Activated naive CD4-positive, alpha-beta T cell treated with anti-CD3 and anti-CD28 coated beads, Interleukin-2, amount 10 ng/mL, durations not matched to agents 7 days and 5 days (primary cell): ENCODE data around the gene ITGAL.
A peak's percentile ranks its signal among the peaks of the same experiment; 100 is the strongest.
"Not testable (repeated sequence)": the region's sequence is repeated elsewhere in the genome, so short reads cannot be mapped to it uniquely, and the experiment has no call there.

ENCODE experiments used
- CTCF ChIA-PET: fragments of 350-600 bp; sonication (Branson Sonifier 250); formaldehyde crosslinking; loops from one replicate; lab custom pipeline; 2021; ENCODE audit warnings: antibody characterized with exemption; lab: Charles Lee
- DNase-seq: peaks from one replicate; pipeline ENCODE4 v3.0.0-alpha.2; 2020
- H3K27ac Mint-ChIP-seq: one replicate; pipeline ENCODE4 v1.8.0; 2021; ENCODE audit warnings: mild to moderate bottlenecking, moderate library complexity, mixed read lengths
- H3K27me3 Mint-ChIP-seq: one replicate; pipeline ENCODE4 v1.8.0; 2021; ENCODE audit warnings: mild to moderate bottlenecking, mixed read lengths
- H3K36me3 Mint-ChIP-seq: one replicate; pipeline ENCODE4 v1.8.0; 2021; ENCODE audit warnings: mixed read lengths
- H3K4me1 Mint-ChIP-seq: one replicate; pipeline ENCODE4 v1.8.0; 2021; ENCODE audit warnings: mixed read lengths
- H3K4me3 Mint-ChIP-seq: one replicate; pipeline ENCODE4 v1.8.0; 2021; ENCODE audit warnings: mild to moderate bottlenecking, moderate library complexity, mixed read lengths
- H3K9me3 Mint-ChIP-seq: one replicate; pipeline ENCODE4 v1.8.0; 2021; ENCODE audit warnings: mixed read lengths

The ITGAL gene

DNA sequence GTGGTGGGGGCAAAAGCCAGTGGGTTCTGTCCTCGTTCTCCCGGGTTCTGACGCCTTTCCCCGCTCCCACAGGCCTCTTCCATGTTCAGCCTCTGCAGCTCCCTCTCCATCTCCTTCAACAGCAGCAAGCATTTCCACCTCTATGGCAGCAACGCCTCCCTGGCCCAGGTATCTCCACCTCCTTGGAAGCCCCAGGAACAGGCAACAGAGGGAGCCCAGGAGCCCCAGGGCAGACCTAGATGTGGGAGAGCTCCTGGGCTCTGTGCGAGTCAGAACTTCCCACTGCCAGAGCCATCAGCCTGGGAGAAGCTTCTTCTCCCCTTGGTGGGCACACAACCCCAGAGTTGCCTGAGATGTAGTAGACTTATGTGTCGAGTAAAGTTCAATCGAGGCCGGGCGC is 46.0 kb downstream of the ITGAL start:
- Mint-ChIP-seq H3K9me3 (no peaks in the 10 kb centered on the region), H3K36me3 (peaks cover 76% of the 10 kb centered on the region), H3K4me1 (peaks cover 16% of the 10 kb centered on the region), H3K4me3 (no peak overlapping the region), H3K27me3 (no peaks in the 10 kb centered on the region), H3K27ac (no peak overlapping the region)
- CTCF ChIA-PET = interaction anchor here (0.8 to 1.2 kb wide), 3 partner anchors 24 to 80 kb away, joined by 3 read pairs; no protein-coding TSS in a partner anchor
- no peak for DNase-seq

DNA sequence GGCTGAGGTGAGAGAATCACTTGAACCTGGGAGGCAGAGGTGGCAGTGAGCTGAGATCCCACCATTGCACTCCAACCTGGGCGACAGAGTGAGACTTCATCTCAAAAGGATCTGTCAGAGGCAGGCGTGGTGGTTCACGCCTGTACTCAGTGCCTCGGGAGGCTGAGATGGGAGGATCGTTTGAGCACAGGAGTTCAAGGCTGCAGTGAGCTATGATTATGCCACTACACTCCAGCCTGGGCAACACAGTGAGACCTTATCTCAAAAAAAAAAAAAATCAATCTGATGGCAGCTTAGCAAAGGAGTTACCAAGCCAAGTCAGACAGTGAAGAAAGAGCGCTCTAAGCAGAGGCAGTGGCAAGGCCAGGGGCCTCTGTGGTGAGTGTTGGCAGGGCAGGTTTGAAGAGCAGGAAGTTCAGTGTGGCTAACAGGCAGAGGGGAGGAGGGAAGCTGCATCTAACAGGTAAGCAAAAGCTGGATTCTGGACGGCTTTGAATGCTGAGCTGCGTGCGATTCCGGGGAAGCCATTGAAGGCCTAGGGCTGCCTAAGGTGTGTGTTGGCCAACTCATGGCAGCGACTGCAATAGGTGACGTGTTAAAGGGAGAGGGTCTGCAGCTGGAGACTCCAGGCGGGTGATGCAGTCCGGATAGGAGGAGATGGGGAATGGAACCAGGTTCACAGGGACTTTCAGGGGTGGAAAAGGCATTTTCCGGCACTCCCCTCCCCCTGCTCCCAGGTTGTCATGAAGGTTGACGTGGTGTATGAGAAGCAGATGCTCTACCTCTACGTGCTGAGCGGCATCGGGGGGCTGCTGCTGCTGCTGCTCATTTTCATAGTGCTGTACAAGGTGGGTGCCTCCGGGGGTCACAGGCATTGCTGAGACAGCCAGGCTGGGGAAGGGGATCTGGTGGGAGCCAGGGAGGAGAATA is 46.8 kb downstream of the ITGAL start:
- H3K4me1 Mint-ChIP-seq = peaks cover 16% of the 10 kb centered on the region
- no peaks in the 10 kb centered on the region for H3K9me3 Mint-ChIP-seq
- DNase-seq = no peak
- no peaks in the 10 kb centered on the region for H3K27me3 Mint-ChIP-seq
- H3K4me3 Mint-ChIP-seq = no peak overlapping the region
- CTCF ChIA-PET = interaction anchor here (0.6 to 1.2 kb wide), 5 partner anchors 25 to 212 kb away, joined by 3 to 4 read pairs (median 3); no protein-coding TSS in a partner anchor
- peaks cover 70% of the 10 kb centered on the region for H3K36me3 Mint-ChIP-seq
- H3K27ac Mint-ChIP-seq = peak overlapping the region; percentile 15

DNA sequence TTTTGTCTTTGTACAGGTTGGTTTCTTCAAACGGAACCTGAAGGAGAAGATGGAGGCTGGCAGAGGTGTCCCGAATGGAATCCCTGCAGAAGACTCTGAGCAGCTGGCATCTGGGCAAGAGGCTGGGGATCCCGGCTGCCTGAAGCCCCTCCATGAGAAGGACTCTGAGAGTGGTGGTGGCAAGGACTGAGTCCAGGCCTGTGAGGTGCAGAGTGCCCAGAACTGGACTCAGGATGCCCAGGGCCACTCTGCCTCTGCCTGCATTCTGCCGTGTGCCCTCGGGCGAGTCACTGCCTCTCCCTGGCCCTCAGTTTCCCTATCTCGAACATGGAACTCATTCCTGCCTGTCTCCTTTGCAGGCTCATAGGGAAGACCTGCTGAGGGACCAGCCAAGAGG is 48.9 kb downstream of the ITGAL start:
- CTCF ChIA-PET = no interaction called here
- H3K27ac Mint-ChIP-seq = peak overlapping the region; percentile 42
- DNase-seq = no peak
- H3K9me3 Mint-ChIP-seq = no peaks in the 10 kb centered on the region
- H3K4me1 Mint-ChIP-seq = peaks cover 17% of the 10 kb centered on the region
- peaks cover 14% of the 10 kb centered on the region for H3K27me3 Mint-ChIP-seq
- H3K4me3 Mint-ChIP-seq = no peak overlapping the region
- peaks cover 56% of the 10 kb centered on the region for H3K36me3 Mint-ChIP-seq

- CTCF ChIA-PET = interaction anchor here (1.0 kb wide), 1 partner anchor 76 kb away, joined by 3 read pairs; no protein-coding TSS in a partner anchor
- no peak overlapping the region for H3K4me3 Mint-ChIP-seq
- H3K4me1 Mint-ChIP-seq = peaks cover 15% of the 10 kb centered on the region
- H3K27ac Mint-ChIP-seq = peak overlapping the region; percentile 42
- H3K9me3 Mint-ChIP-seq = no peaks in the 10 kb centered on the region
- H3K27me3 Mint-ChIP-seq = peaks cover 14% of the 10 kb centered on the region
- DNase-seq = no peak
- peaks cover 50% of the 10 kb centered on the region for H3K36me3 Mint-ChIP-seq
These were observed 49.5 kb downstream of the ITGAL start for GRCh38 chr16:30521873-30522641.

DNA sequence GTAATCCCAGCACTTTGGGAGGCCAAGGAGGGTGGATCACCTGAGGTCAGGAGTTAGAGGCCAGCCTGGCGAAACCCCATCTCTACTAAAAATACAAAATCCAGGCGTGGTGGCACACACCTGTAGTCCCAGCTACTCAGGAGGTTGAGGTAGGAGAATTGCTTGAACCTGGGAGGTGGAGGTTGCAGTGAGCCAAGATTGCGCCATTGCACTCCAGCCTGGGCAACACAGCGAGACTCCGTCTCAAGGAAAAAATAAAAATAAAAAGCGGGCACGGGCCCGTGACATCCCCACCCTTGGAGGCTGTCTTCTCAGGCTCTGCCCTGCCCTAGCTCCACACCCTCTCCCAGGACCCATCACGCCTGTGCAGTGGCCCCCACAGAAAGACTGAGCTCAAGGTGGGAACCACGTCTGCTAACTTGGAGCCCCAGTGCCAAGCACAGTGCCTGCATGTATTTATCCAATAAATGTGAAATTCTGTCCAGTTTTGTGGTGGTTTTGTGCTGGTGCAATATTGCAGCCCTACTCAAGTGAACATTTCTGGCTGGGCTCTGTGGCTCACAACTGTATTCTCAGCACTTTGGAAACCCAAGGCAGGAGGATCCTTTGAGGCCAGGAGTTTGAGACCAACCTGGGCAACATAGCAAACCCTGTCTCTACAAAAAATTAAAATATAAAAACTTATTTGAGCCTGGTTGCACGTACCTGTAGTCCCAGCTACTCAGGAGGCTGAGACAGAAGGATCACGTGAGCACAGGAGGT is 50.3 kb downstream of the ITGAL start:
- not testable (repeated sequence) for H3K9me3 Mint-ChIP-seq, DNase-seq, H3K4me3 Mint-ChIP-seq
- Mint-ChIP-seq H3K36me3 (peaks cover 42% of the 10 kb centered on the region), H3K27ac (peak overlapping the region; percentile 69), H3K27me3 (peaks cover 14% of the 10 kb centered on the region), H3K4me1 (peaks cover 20% of the 10 kb centered on the region)
- CTCF ChIA-PET = interaction anchor here (1.0 kb wide), 1 partner anchor 76 kb away, joined by 3 read pairs; no protein-coding TSS in a partner anchor

DNA sequence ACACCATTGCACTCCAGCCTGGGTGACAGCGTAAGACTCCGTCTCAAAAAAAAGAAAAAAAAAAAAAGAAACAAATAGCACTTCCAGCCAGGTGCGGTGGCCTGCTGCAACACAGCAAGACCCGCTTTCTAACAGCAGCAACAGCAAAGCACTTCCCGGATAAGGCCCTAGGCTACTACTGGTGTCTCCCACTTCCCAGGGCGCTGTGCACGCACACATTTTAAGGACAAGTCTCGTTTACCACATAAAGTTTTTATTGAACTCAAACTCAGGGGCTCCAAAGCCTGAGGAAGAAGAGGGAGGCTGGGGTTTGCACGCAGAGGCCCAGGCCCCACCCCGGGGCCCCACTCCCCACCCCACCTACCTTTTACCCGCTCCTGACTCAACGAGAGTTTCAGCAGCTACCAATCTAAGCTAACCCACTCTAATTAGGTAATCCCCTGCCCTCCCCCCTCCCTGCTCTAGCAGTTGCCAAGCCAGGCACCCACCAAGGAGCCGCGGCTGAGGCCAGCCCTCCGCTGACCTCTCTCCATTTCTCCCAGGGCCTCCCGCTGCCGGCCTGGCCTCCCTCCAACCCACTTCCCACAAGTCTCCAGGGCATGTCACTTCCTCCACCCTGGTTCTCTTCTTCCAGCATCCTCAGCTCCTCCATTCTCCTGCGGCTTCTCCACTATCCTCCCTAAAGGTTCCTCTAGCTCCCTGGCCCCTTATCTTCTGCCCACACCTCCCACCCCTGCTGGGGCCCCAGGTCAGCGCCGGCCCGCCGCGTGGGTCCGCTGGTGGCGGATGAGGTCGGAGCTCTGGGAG is 51.4 kb downstream of the ITGAL start:
- DNase-seq = no peak
- peaks cover 14% of the 10 kb centered on the region for H3K27me3 Mint-ChIP-seq
- no peak overlapping the region for H3K4me3 Mint-ChIP-seq
- peaks cover 31% of the 10 kb centered on the region for H3K36me3 Mint-ChIP-seq
- H3K9me3 Mint-ChIP-seq = no peaks in the 10 kb centered on the region
- H3K4me1 Mint-ChIP-seq = peaks cover 26% of the 10 kb centered on the region
- CTCF ChIA-PET = no interaction called here
- peak overlapping the region; percentile 24 for H3K27ac Mint-ChIP-seq

DNA sequence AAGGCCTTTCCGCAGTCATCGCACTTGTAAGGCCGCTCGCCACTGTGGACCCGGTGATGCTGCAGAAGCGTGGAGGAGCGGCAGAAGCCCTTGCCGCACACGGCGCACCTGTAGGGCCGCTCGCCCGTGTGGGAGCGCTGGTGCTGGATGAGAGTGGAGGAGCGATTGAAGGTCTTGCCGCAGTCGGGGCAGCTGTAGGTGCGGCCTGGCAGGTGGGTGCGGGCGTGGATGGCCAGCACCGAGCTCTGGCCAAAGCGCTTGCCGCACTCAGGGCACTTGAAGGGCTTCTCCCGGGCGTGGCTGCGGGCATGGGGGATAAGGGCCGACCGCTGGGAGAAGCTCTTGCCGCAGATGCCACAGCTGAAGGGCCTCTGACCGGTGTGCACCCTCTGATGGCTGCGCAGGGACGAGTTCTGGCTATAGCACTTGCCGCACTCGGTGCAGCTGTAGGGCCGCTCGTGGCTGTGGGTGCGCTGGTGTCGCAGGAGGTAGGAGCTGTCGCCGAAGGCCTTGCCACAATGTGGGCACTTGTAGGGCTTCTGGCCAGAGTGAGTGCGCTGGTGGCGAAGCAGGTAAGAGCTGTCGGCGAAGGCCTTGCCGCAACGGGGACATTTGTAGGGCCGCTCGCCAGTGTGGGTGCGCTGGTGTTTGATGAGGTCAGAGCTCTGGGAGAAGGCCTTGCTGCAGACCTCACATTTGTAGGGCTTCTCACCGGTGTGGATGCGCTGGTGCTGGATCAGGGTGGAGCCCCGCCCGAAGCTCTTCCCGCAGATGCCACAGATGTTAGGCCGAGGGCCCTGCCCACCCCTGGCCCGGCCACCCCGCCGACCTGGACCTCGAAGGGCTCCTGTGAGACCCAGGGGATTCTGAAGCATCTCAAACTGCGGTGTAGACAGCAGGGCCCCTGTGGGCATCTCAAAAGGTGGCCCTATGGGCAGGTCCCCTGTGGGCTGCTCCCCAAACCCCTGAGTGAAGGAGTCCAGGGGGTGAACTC is 52.3 kb downstream of the ITGAL start:
- Mint-ChIP-seq H3K4me1 (peaks cover 27% of the 10 kb centered on the region), H3K27me3 (peaks cover 14% of the 10 kb centered on the region), H3K4me3 (peak overlapping the region; percentile 49), H3K27ac (no peak overlapping the region), H3K36me3 (peaks cover 22% of the 10 kb centered on the region), H3K9me3 (no peaks in the 10 kb centered on the region)
- CTCF ChIA-PET = interaction anchor here (0.9 kb wide), 1 partner anchor 95 kb away, joined by 3 read pairs; the partner anchor contains the start of gene DCTPP1
- DNase-seq = no peak

DNA sequence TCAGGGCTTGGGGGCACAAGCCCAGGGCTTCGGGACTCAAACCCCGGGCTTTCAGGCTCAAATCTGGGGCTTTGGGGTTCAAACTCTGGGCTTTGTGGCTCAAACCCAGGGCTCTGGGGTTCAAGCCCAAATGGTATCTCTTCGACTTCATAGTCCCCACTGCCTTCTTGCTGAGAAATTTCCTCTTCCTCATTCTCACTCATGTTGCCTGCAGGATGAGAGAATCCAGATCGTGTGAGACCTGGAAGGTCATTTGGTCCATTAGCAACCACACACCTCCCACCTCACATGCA is 53.2 kb downstream of the ITGAL start:
- no peaks in the 10 kb centered on the region for H3K9me3 Mint-ChIP-seq
- peaks cover 15% of the 10 kb centered on the region for H3K36me3 Mint-ChIP-seq
- peak overlapping the region; percentile 82 for H3K4me3 Mint-ChIP-seq
- CTCF ChIA-PET = interaction anchor here (0.9 kb wide), 1 partner anchor 96 kb away, joined by 3 read pairs; the partner anchor contains the start of gene DCTPP1
- peaks cover 14% of the 10 kb centered on the region for H3K27me3 Mint-ChIP-seq
- H3K27ac Mint-ChIP-seq = peak overlapping the region; percentile 28
- no peak for DNase-seq
- H3K4me1 Mint-ChIP-seq = peaks cover 37% of the 10 kb centered on the region

GRCh38 chr16:30526137-30526822 is 53.7 kb downstream of the ITGAL start, which contains the start of gene ZNF768:
ZNF768 (minus strand) TSS chr16:30526566; CDS start chr16:30526413, 153 bp downstream.
- CTCF ChIA-PET = interaction anchor here (0.9 to 1.0 kb wide), 2 partner anchors 9 to 97 kb away, joined by 3 to 5 read pairs; partner anchors contain the start of gene DCTPP1
- Mint-ChIP-seq H3K4me3 (peak within 1 kb of the TSS; percentile 82), H3K9me3 (no peaks in the 10 kb centered on the region), H3K27me3 (peaks cover 14% of the 10 kb centered on the region), H3K36me3 (peaks cover 14% of the 10 kb centered on the region), H3K4me1 (peaks cover 41% of the 10 kb centered on the region), H3K27ac (peak within 1 kb of the TSS; percentile 82)
- peak; percentile 66 for DNase-seq

GRCh38 chr16:30526823-30527634 is 54.5 kb downstream of the ITGAL start:
- Mint-ChIP-seq H3K4me1 (peaks cover 42% of the 10 kb centered on the region), H3K4me3 (peak overlapping the region; percentile 80), H3K36me3 (peaks cover 7% of the 10 kb centered on the region), H3K27ac (peak overlapping the region; percentile 82), H3K9me3 (no peaks in the 10 kb centered on the region), H3K27me3 (peaks cover 14% of the 10 kb centered on the region)
- peak; percentile 98 for DNase-seq
- CTCF ChIA-PET = interaction anchor here (1.0 to 2.2 kb wide), 3 partner anchors 8 to 88 kb away, joined by 3 to 6 read pairs (median 5); no protein-coding TSS in a partner anchor

DNA sequence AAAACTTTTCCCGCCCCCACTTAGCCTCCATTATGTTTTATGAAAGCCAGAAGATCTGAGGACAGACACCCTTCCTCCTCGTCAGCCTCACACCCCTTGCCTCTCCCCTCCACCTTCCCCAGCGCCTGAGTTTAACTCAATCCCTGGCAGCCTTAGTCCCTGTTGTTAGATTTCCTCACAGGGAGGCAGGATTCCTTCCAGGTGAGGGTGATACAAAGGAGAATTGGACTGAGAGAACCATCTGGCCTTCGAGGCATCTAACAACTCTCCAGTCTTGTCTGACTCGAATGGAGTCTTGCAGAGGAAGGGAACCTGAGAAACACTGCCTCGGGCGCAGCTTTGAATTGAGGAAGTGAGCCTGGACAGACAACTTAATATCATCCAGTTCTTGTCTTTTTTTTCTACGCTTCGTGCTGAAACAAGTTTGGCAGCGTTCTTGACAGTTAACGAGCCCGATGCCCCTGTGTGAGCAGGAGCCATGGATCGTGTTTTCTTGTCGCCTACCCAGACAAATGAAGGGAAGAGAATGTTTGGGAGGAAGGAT is 55.2 kb downstream of the ITGAL start:
- peaks cover 14% of the 10 kb centered on the region for H3K27me3 Mint-ChIP-seq
- H3K4me1 Mint-ChIP-seq = peaks cover 43% of the 10 kb centered on the region
- peaks cover 4% of the 10 kb centered on the region for H3K36me3 Mint-ChIP-seq
- H3K9me3 Mint-ChIP-seq = no peaks in the 10 kb centered on the region
- CTCF ChIA-PET = interaction anchor here (1.0 to 2.2 kb wide), 4 partner anchors 8 to 87 kb away, joined by 3 to 6 read pairs (median 4); no protein-coding TSS in a partner anchor
- peak overlapping the region; percentile 80 for H3K4me3 Mint-ChIP-seq
- no peak for DNase-seq
- peak overlapping the region; percentile 82 for H3K27ac Mint-ChIP-seq
